Measurements from ENCODE around the gene CCDC102B. TPM values are rescaled to one million over a fixed set of nuclear protein-coding genes. Genes with fewer than 3 reads are reported as not detected.

The CCDC102B gene
- total RNA-seq, 1 donor from 2014 or later: 8.1 TPM

DNA sequence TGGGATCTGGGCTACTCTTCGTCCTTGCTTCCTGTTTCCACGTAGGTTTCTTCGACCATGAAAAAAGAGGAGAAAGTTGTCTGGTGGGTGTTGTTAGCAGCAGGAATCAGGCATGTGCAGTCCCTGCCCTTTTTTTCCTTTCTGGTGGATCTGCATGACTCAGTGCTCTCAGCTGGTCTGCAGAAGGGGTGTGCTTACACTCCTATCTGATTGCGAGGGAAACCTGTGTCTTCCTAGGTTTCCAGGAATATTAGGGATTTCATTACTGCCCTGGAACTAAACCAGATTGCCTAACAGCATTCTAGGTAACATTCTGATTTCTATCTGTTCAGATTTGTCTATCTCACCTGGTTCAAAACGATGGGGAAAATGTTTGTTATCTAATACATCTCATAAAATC lies 174.3 kb downstream of the CCDC102B start:
- Mint-ChIP-seq H3K4me1 (ENCODE audit: low read depth, unreplicated experiment) (peaks cover 10% of the 10 kb centered on the region), H3K4me3 (ENCODE audit: unreplicated experiment) (no peak overlapping the region), H3K9me3 (ENCODE audit: unreplicated experiment) (no peaks in the 10 kb centered on the region), H3K27ac (ENCODE audit: unreplicated experiment) (no peak overlapping the region), H3K27me3 (ENCODE audit: unreplicated experiment) (no peaks in the 10 kb centered on the region), H3K36me3 (ENCODE audit: unreplicated experiment) (no peaks in the 10 kb centered on the region)
- TF ChIP-seq CTCF (IDR thresholded peaks at IDR 0.05; ENCODE audit: partially characterized antibody, unreplicated experiment): no peak
- no peak for DNase-seq

DNA sequence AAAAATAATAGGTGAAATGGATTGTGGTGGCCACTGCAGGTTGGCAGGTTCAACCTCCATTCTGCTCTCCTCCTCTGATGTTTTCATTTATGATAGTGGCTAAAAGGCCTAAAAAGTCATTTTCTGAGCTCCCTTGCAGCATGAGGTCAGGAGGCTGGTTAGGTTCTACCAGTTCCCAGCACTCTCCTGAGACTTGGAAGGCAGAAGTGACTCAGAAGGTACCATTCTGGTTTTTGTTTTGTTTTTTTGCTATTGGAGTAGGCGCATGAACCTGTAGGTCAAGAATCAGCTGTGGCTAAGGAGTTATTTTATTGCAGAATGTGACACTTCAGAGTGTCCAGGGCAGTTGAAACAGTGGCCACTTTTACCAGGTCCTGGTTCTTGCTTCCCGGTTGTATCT lies 181.9 kb downstream of the CCDC102B start:
- DNase-seq: no peak
- Mint-ChIP-seq H3K36me3 (ENCODE audit: unreplicated experiment) (no peaks in the 10 kb centered on the region), H3K4me3 (ENCODE audit: unreplicated experiment) (no peak overlapping the region), H3K27me3 (ENCODE audit: unreplicated experiment) (no peaks in the 10 kb centered on the region), H3K27ac (ENCODE audit: unreplicated experiment) (no peak overlapping the region), H3K4me1 (ENCODE audit: low read depth, unreplicated experiment) (peaks cover 6% of the 10 kb centered on the region), H3K9me3 (ENCODE audit: unreplicated experiment) (no peaks in the 10 kb centered on the region)
- TF ChIP-seq CTCF (IDR thresholded peaks at IDR 0.05; ENCODE audit: partially characterized antibody, unreplicated experiment): no peak

DNA sequence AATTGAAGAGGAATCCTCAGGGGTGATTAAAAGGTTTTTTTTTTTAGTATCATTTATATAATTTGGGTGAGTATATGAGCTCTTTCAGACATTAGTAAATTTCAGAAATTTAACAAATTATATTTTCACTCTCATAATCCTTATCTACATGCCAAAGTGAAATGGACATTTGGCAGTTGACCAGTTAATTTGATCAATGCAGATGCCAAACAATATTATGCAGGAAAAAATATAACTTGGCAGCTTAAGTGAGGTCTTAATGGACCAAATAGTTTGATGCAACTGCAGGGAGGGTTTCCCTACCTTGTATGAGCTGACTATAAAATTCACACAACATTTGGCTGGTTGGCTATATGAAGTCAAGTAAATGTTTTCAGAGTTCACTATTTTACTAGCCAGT lies 185.2 kb downstream of the CCDC102B start:
- no peak overlapping the region for H3K27ac Mint-ChIP-seq (ENCODE audit: unreplicated experiment)
- no peaks in the 10 kb centered on the region for H3K4me1 Mint-ChIP-seq (ENCODE audit: low read depth, unreplicated experiment)
- H3K9me3 Mint-ChIP-seq (ENCODE audit: unreplicated experiment): no peaks in the 10 kb centered on the region
- H3K4me3 Mint-ChIP-seq (ENCODE audit: unreplicated experiment): no peak overlapping the region
- H3K27me3 Mint-ChIP-seq (ENCODE audit: unreplicated experiment): no peaks in the 10 kb centered on the region
- no peak for DNase-seq
- H3K36me3 Mint-ChIP-seq (ENCODE audit: unreplicated experiment): no peaks in the 10 kb centered on the region
- TF ChIP-seq CTCF (IDR thresholded peaks at IDR 0.05; ENCODE audit: partially characterized antibody, unreplicated experiment): no peak

DNA sequence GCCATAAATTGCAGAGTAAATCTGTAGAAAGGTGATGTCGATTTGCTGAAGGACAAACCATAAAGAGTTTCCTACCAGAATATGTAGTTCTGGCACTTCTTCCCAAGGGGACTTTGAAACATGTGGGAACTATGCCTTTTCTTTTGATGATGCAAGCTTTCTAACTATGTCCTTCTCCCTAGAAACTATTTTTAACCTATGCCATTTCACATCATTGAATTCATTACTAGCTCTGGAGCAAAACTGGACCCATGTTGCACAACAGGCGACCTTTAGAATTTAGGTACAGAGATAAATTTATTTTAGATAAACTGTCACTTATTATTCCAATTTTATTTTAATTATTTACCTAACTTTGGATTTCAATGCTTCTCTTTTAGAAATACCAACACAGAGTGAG lies 186.5 kb downstream of the CCDC102B start:
- H3K4me3 Mint-ChIP-seq (ENCODE audit: unreplicated experiment): no peak overlapping the region

More for the DNA sequence above, 186.5 kb downstream of the CCDC102B start:
- Mint-ChIP-seq H3K27ac (ENCODE audit: unreplicated experiment) (no peak overlapping the region), H3K4me1 (ENCODE audit: low read depth, unreplicated experiment) (no peaks in the 10 kb centered on the region), H3K36me3 (ENCODE audit: unreplicated experiment) (no peaks in the 10 kb centered on the region), H3K9me3 (ENCODE audit: unreplicated experiment) (no peaks in the 10 kb centered on the region), H3K27me3 (ENCODE audit: unreplicated experiment) (no peaks in the 10 kb centered on the region)
- TF ChIP-seq CTCF (IDR thresholded peaks at IDR 0.05; ENCODE audit: partially characterized antibody, unreplicated experiment): no peak
- no peak for DNase-seq
